HG02642 (cell line): Measurements from ENCODE around the gene YEATS2.
A peak's percentile ranks its signal among the peaks of the same experiment; 100 is the strongest.

Experiments used
- ATAC-seq: cut with Tn5 transposase; IDR thresholded peaks from one replicate; pipeline ENCODE4 v1.9.1; 2021; ENCODE audit warnings: mild to moderate bottlenecking; ENCODE audit not compliant: unreplicated experiment, poor library complexity

YEATS2 gene

GRCh38 chr3:183808355-183808754 lies 110.8 kb downstream of the YEATS2 start:
- no peak for ATAC-seq

- no peak for ATAC-seq
Measured at GRCh38 chr3:183809270-183809669, 111.7 kb downstream of the YEATS2 start.

GRCh38 chr3:183810643-183811594 lies 113.3 kb downstream of the YEATS2 start:
- ATAC-seq, result no peak

- no peak for ATAC-seq
Measured at GRCh38 chr3:183811638-183812037, 114.0 kb downstream of the YEATS2 start.

GRCh38 chr3:183812761-183813445 lies 115.3 kb downstream of the YEATS2 start:
- ATAC-seq, result no peak

GRCh38 chr3:183814240-183814639 lies 116.6 kb downstream of the YEATS2 start:
- ATAC-seq, result no peak

GRCh38 chr3:183815563-183815940 lies 118.0 kb downstream of the YEATS2 start:
- no peak for ATAC-seq

- ATAC-seq, result no peak
Measured at GRCh38 chr3:183815951-183816475, 118.4 kb downstream of the YEATS2 start.

GRCh38 chr3:183816681-183817510 lies 119.3 kb downstream of the YEATS2 start:
- ATAC-seq, result no peak

GRCh38 chr3:183817639-183818038 lies 120.0 kb downstream of the YEATS2 start:
- ATAC-seq, result no peak

- no peak for ATAC-seq
Measured at GRCh38 chr3:183818041-183818620, 120.5 kb downstream of the YEATS2 start.

GRCh38 chr3:183818706-183819624 lies 121.4 kb downstream of the YEATS2 start:
- no peak for ATAC-seq

- no peak for ATAC-seq
Measured at GRCh38 chr3:183819831-183820230, 122.2 kb downstream of the YEATS2 start.

- ATAC-seq, result no peak
Measured at GRCh38 chr3:183822631-183823030, 125.0 kb downstream of the YEATS2 start.

- no peak for ATAC-seq
Measured at GRCh38 chr3:183823963-183824362, 126.4 kb downstream of the YEATS2 start.

GRCh38 chr3:183824761-183825455 lies 127.3 kb downstream of the YEATS2 start:
- peak; percentile 41 for ATAC-seq

GRCh38 chr3:183825456-183826161 lies 128.0 kb downstream of the YEATS2 start, which contains the start of gene MAP6D1:
Gene MAP6D1, minus strand, starts transcription at chr3:183825577. Its CDS starts 30 bp downstream, at chr3:183825547.
- peak; percentile 56 for ATAC-seq
